ENCODE measurements around the gene RPA4. TPM values are rescaled to one million over a fixed set of nuclear protein-coding genes. Genes with fewer than 3 reads are reported as not detected.
A peak's percentile ranks its signal among the peaks of the same experiment; 100 is the strongest.

Gene RPA4
- total and polyA plus RNA-seq, 7 donors = 0.17 to 0.47 (median 0.27) TPM; not detected in 2

- Histone ChIP-seq H3K36me3 (ENCODE audit: insufficient read depth in 1 of 2, low read depth in 1 of 2) (no peaks in the 10 kb centered on the region), H3K4me3 (no peak overlapping the region), H3K4me1 (no peaks in the 10 kb centered on the region), H3K27ac (no peak overlapping the region), H3K9me3 (no peaks in the 10 kb centered on the region), H3K27me3 (ENCODE audit: insufficient read depth in 3 of 3, low read length in 2 of 3) (no peaks in the 10 kb centered on the region)
- intact Hi-C loops (cut with DNase I) = no loop called here
- DNase-seq (no peak), ATAC-seq (no peak)
- no peak for TF ChIP-seq CTCF (IDR thresholded peaks at IDR 0.05)
- WGBS, 3 donors = 71 to 84% (median 79%) methylated on average over 5 of the region's 5 CpGs
Measured at GRCh38 chrX:96909291-96909690, 25.6 kb downstream of the RPA4 start.

GRCh38 chrX:96918864-96919263 lies 35.2 kb downstream of the RPA4 start:
- Histone ChIP-seq H3K9me3 (no peaks in the 10 kb centered on the region), H3K36me3 (ENCODE audit: insufficient read depth in 1 of 2, low read depth in 1 of 2) (no peaks in the 10 kb centered on the region), H3K27ac (no peak overlapping the region), H3K4me3 (no peak overlapping the region), H3K27me3 (ENCODE audit: insufficient read depth in 3 of 3, low read length in 2 of 3) (no peaks in the 10 kb centered on the region), H3K4me1 (no peaks in the 10 kb centered on the region)
- TF ChIP-seq CTCF (IDR thresholded peaks at IDR 0.05) = no peak
- intact Hi-C loops (cut with DNase I) = no loop called here
- 44 to 71% (median 49%) methylated on average over 2 of the region's 2 CpGs for WGBS, 3 donors
- no peak for DNase-seq
- ATAC-seq = peak in 3 of 4 donors; percentile 47 to 62 (median 52)

GRCh38 chrX:96919672-96920071 lies 36.0 kb downstream of the RPA4 start:
- Histone ChIP-seq H3K27ac (no peak overlapping the region), H3K9me3 (no peaks in the 10 kb centered on the region), H3K4me3 (no peak overlapping the region), H3K27me3 (ENCODE audit: insufficient read depth in 3 of 3, low read length in 2 of 3) (no peaks in the 10 kb centered on the region), H3K4me1 (no peaks in the 10 kb centered on the region), H3K36me3 (ENCODE audit: insufficient read depth in 1 of 2, low read depth in 1 of 2) (no peaks in the 10 kb centered on the region)
- DNase-seq (no peak), ATAC-seq (no peak)
- intact Hi-C loops (cut with DNase I) = no loop called here
- 89 to 97% (median 90%) methylated on average over 4 of the region's 4 CpGs for WGBS, 3 donors
- no peak for TF ChIP-seq CTCF (IDR thresholded peaks at IDR 0.05)

- no peak for TF ChIP-seq CTCF (IDR thresholded peaks at IDR 0.05)
- 57 to 87% (median 75%) methylated on average over 2 to 3 of the region's 3 CpGs for WGBS, 3 donors
- intact Hi-C loops (cut with DNase I) = no loop called here
- no peak for DNase-seq
- Histone ChIP-seq H3K36me3 (ENCODE audit: insufficient read depth in 1 of 2, low read depth in 1 of 2) (no peaks in the 10 kb centered on the region), H3K4me1 (no peaks in the 10 kb centered on the region), H3K9me3 (no peaks in the 10 kb centered on the region), H3K27me3 (ENCODE audit: insufficient read depth in 3 of 3, low read length in 2 of 3) (no peaks in the 10 kb centered on the region), H3K27ac (no peak overlapping the region), H3K4me3 (no peak overlapping the region)
- ATAC-seq = no peak
Measured at GRCh38 chrX:96924581-96924980, 40.9 kb downstream of the RPA4 start.

- intact Hi-C loops (cut with DNase I) = no loop called here
- Histone ChIP-seq H3K36me3 (ENCODE audit: insufficient read depth in 1 of 2, low read depth in 1 of 2) (no peaks in the 10 kb centered on the region), H3K4me3 (no peak overlapping the region), H3K4me1 (no peaks in the 10 kb centered on the region), H3K27me3 (ENCODE audit: insufficient read depth in 3 of 3, low read length in 2 of 3) (no peaks in the 10 kb centered on the region), H3K27ac (no peak overlapping the region), H3K9me3 (no peaks in the 10 kb centered on the region)
- ATAC-seq (no peak), DNase-seq (no peak)
- TF ChIP-seq CTCF (IDR thresholded peaks at IDR 0.05) = no peak
Measured at GRCh38 chrX:96929036-96929435, 45.3 kb downstream of the RPA4 start.

All from psoas muscle (tissue), 8 donors.